Vagina (tissue), 2 donors: Measurements from ENCODE around the gene HACD1.

Experiments
- CTCF ChIP-seq, 3 experiments: fragments of 450-650 bp in 2 of 3; fragments of 200-600 bp in 1 of 3; sonication (generic) in 1 of 3; IDR thresholded peaks; one replicate each; pipeline ENCODE4 v1.5.1; 2017 to 2019; ENCODE audit warnings: antibody characterized with exemption in 3 of 3, mild to moderate bottlenecking in 2 of 3, moderate library complexity in 2 of 3
- POLR2A ChIP-seq, 2 donors: fragments of 450-650 bp; IDR thresholded peaks; one replicate each; pipeline ENCODE4 v1.6.1; 2017; ENCODE audit warnings: antibody characterized with exemption in 2 of 2, mild to moderate bottlenecking in 2 of 2, moderate library complexity in 2 of 2

- TF ChIP-seq CTCF (IDR thresholded peaks at IDR 0.05) (no peak), POLR2A (IDR thresholded peaks at IDR 0.05) (no peak)
Measured at GRCh38 chr10:17605936-17606335, 11.2 kb downstream of the HACD1 start.
